Peyer's patch (tissue), 4 donors: Measurements from ENCODE around the gene NOTUM. TPM values are rescaled to one million over a fixed set of nuclear protein-coding genes. Genes with fewer than 3 reads are reported as not detected.

ENCODE experiments used
- DNase-seq, 3 donors: peaks; one replicate each; pipeline ENCODE4 v3.0.0-alpha.2; 2017 to 2019
- H3K27ac ChIP-seq, 4 donors: fragments of 200-600 bp; sonication (generic); one replicate each; pipeline ENCODE4 v1.5.1; 2016 to 2019
- H3K27me3 ChIP-seq, 2 donors: fragments of 200-600 bp; sonication (generic); one replicate each; pipeline ENCODE4 v1.5.1; 2019
- H3K36me3 ChIP-seq, 3 donors: fragments of 200-600 bp; sonication (generic); one replicate each; pipeline ENCODE4 v1.5.1; 2016 to 2019
- H3K4me1 ChIP-seq, 4 donors: fragments of 200-600 bp; sonication (generic); one replicate each; pipeline ENCODE4 v1.5.1; 2016 to 2019
- H3K4me3 ChIP-seq, 4 donors: fragments of 200-600 bp; sonication (generic); 1 replicate in 3 of 4; 2 replicates in 1 of 4; pipeline ENCODE4 v1.5.1; 2016 to 2019; ENCODE audit warnings: mild to moderate bottlenecking in 1 of 4
- H3K9me3 ChIP-seq, 4 donors: fragments of 200-600 bp; sonication (generic); one replicate each; pipeline ENCODE4 v1.5.1; 2016 to 2019; ENCODE audit warnings: mild to moderate bottlenecking in 1 of 4
- CTCF ChIP-seq, 6 experiments: fragments of 450-650 bp in 4 of 6; fragments of 200-600 bp in 2 of 6; sonication (generic) in 1 of 6; IDR thresholded peaks; one replicate each; pipeline ENCODE4 v1.5.1; 2017 to 2019; ENCODE audit warnings: antibody characterized with exemption in 6 of 6, mild to moderate bottlenecking in 3 of 6, moderate library complexity in 1 of 6
- POLR2A ChIP-seq, 2 donors: fragments of 450-650 bp; IDR thresholded peaks; one replicate each; pipeline ENCODE4 v1.5.1; 2017; ENCODE audit warnings: antibody characterized with exemption in 2 of 2, mild to moderate bottlenecking in 2 of 2, moderate library complexity in 2 of 2
- total RNA-seq, 4 donors: library from RNA; depleted of rRNA; stranded (reverse); fragments of >200 nt; gene quantifications; one replicate each; pipeline ENCODE4 v1.1.0, GENCODE V29; 2016

NOTUM gene
- total RNA-seq, 4 donors from 2014 or later = 1.2 TPM; not detected in 3

GRCh38 chr17:81976332-81977210, 15.6 kb upstream of the NOTUM start:
- Histone ChIP-seq H3K4me1 (peaks cover 0 to 18% (median 10%) of the 10 kb centered on the region in 4 donors), H3K9me3 (no peaks in the 10 kb centered on the region), H3K36me3 (peaks cover 0 to 5% (median 0%) of the 10 kb centered on the region in 3 donors), H3K4me3 (peak overlapping the region; percentile 88 to 97 (median 96)), H3K27me3 (no peaks in the 10 kb centered on the region), H3K27ac (peak overlapping the region; percentile 91 to 99 (median 96))
- peak; percentile 28 to 65 (median 58) for DNase-seq
- TF ChIP-seq CTCF (IDR thresholded peaks at IDR 0.05) = no peak
- TF ChIP-seq POLR2A (IDR thresholded peaks at IDR 0.05) = no peak

GRCh38 chr17:81973432-81973831, 12.4 kb upstream of the NOTUM start:
- H3K36me3 ChIP-seq = no peaks in the 10 kb centered on the region
- no peak overlapping the region for H3K27ac ChIP-seq
- no peak for TF ChIP-seq CTCF (IDR thresholded peaks at IDR 0.05)
- TF ChIP-seq POLR2A (IDR thresholded peaks at IDR 0.05) = no peak
- H3K4me3 ChIP-seq = no peak overlapping the region
- no peak for DNase-seq
- H3K4me1 ChIP-seq = peaks cover 1 to 10% (median 8%) of the 10 kb centered on the region in 4 donors
- no peaks in the 10 kb centered on the region for H3K27me3 ChIP-seq
- H3K9me3 ChIP-seq = no peaks in the 10 kb centered on the region

DNA sequence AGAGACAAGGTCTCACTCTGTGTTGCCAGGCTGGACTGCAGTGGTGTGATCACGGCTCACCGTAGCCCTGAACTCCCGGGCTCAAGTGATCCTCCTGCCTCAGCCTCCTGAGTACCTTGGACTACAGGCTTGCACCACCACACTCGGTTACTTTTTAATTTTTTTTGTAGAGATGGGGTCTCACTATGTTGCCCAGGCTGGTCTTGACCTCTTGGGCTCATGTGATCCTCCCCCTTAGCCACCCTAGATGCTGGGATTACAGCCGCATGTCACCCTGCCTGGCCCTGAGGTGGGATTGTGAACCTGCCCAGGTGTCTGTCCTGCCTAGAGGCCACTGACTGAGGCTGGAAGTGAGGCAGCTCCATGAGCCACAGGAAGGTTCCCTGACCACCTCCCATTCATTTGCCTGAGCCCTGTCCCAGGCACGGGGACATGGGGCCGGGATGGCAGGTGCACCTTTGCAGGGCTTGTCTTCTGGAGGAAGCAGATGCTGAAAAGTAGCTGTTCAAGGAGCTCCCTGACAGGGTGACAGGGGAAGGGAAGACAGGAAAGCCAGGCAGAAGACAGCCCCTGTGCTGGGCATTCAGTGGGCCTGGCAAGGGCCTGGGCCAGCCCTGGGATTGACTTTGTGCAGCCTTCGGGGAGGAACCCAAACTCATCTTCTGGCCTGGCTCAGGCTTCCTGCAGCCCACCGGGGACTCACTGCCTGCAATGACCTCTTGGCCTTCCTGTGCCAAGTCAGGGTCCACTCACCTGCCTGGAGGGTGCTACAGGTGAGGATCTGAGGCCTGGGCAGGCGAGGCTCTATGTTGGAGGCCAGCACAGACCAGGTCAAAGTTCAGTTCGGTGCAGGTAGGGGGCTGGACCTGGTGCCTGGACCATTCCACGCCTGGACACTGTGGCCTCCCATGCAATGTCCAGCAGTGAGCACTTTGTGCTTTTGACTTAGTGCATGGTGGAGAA, 8.1 kb upstream of the NOTUM start:
- TF ChIP-seq POLR2A (IDR thresholded peaks at IDR 0.05) (no peak), CTCF (IDR thresholded peaks at IDR 0.05) (no peak)
- no peaks in the 10 kb centered on the region for H3K27me3 ChIP-seq
- DNase-seq = no peak
- no peak overlapping the region for H3K27ac ChIP-seq
- no peak overlapping the region for H3K4me3 ChIP-seq
- H3K4me1 ChIP-seq = peaks cover 7 to 22% (median 19%) of the 10 kb centered on the region in 4 donors
- H3K9me3 ChIP-seq = no peaks in the 10 kb centered on the region
- H3K36me3 ChIP-seq = no peaks in the 10 kb centered on the region

DNA sequence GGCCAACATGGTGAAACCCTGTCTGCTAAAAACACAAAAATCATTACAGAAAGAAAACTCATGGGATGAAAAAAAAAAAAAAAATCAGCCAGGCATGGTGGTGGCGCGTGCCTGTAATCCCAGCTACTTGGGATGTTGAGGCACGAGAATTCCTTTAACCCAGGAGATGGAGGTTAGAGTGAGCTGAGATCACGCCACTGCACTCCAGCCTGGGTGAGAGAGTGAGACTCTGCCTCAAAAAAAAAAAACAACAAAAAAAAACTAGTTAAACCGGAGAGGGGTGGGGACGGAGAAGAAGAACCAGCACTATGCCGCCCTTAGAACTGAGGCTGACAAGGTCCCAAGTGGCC, 7.4 kb upstream of the NOTUM start:
- no peak for DNase-seq
- Histone ChIP-seq H3K4me1 (peaks cover 7 to 22% (median 19%) of the 10 kb centered on the region in 4 donors), H3K4me3 (peak overlapping the region in 1 of 4 donors; percentile 40), H3K36me3 (no peaks in the 10 kb centered on the region), H3K9me3 (no peaks in the 10 kb centered on the region), H3K27me3 (no peaks in the 10 kb centered on the region), H3K27ac (peak overlapping the region in 1 of 4 donors; percentile 63)
- TF ChIP-seq CTCF (IDR thresholded peaks at IDR 0.05) = no peak
- no peak for TF ChIP-seq POLR2A (IDR thresholded peaks at IDR 0.05)

DNA sequence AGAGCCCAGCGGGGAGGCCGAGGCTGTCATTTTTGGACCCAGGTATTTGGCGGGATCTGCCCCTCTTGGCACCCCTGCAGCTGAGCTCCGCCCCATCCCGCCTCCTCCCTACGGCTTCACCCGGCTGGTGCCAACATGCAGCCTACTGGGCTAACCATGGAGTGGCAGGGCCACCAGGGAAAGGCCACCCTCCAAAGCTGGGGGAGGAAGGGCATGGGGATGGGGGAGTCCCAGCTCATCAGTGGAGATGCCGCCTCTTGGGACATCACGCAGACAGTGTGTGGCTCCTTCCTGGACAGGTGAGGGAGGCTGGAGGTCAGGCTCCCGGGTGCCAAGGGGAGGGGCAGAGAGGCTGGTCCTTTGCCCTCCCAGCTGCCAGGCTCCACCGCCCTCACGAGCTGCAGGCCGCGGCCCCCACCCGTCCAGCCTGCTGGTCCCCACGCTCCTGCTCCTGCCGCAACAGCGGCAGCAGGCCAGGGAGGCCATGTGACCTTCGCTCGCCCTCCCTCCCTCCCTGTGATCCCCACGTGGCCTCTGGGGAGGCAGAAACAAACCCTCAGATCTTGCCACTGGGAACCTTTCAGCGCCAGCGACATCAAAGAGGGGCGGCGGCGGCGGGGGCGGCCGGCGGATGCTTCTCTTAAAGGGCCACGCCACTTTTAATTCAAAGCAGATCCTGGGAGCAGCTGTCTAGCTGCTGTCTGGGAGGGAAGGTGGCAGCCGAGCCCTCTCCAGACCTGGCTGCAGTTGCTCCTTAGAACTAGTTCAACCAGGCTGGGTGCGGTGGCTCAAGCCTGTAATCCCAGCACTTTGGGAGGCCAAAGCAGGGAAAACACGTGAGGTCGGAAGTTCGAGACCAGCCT, 6.8 kb upstream of the NOTUM start:
- Histone ChIP-seq H3K4me3 (peak overlapping the region; percentile 16 to 40 (median 19)), H3K9me3 (no peaks in the 10 kb centered on the region), H3K27me3 (no peaks in the 10 kb centered on the region), H3K36me3 (no peaks in the 10 kb centered on the region), H3K27ac (peak overlapping the region; percentile 3 to 63 (median 22)), H3K4me1 (peaks cover 7 to 22% (median 19%) of the 10 kb centered on the region in 4 donors)
- TF ChIP-seq CTCF (IDR thresholded peaks at IDR 0.05) = no peak
- TF ChIP-seq POLR2A (IDR thresholded peaks at IDR 0.05) = no peak
- peak; percentile 83 to 93 (median 88) for DNase-seq
